Keratinocyte (primary cell): ENCODE results near the gene POLR2B. TPM values are rescaled to one million over a fixed set of nuclear protein-coding genes. Genes with fewer than 3 reads are reported as not detected.
"Not testable (repeated sequence)": the region's sequence is repeated elsewhere in the genome, so short reads cannot be mapped to it uniquely, and the experiment has no call there.

Experiments used
- DNase-seq: peaks from one replicate; pipeline ENCODE4 v3.0.0-alpha.2; 2011; ENCODE audit warnings: low read depth, missing footprints, low spot score
- FAIRE-seq: peaks from 2 replicates; lab custom pipeline; 2011; peaks lifted over from hg19 to GRCh38; lab: Jason Lieb, UNC
- H2AFZ ChIP-seq: 2 replicates; pipeline ENCODE4 v1.6.0; 2012; ENCODE audit warnings: low read length, control low read depth, inconsistent platforms; ENCODE audit not compliant: control insufficient read depth
- H3K27ac ChIP-seq: 2 replicates; pipeline ENCODE4 v1.5.1; 2011; ENCODE audit warnings: low read length; ENCODE audit not compliant: control insufficient read depth, insufficient read depth
- H3K27me3 ChIP-seq: 3 replicates; pipeline ENCODE4 v1.6.0; 2011; ENCODE audit warnings: low read length; ENCODE audit not compliant: control insufficient read depth, insufficient read depth; ENCODE audit errors: extremely low read depth
- H3K36me3 ChIP-seq, 2 experiments: 2 replicates in 1 of 2; 3 replicates in 1 of 2; pipeline ENCODE4 v1.5.1; 2011; ENCODE audit warnings: low read length in 2 of 2, mild to moderate bottlenecking in 1 of 2; ENCODE audit not compliant: control insufficient read depth in 2 of 2, insufficient read depth in 2 of 2; ENCODE audit errors: extremely low read depth in 1 of 2
- H3K4me1 ChIP-seq: 3 replicates; pipeline ENCODE4 v1.5.1; 2011; ENCODE audit warnings: low read length; ENCODE audit not compliant: control insufficient read depth, insufficient read depth; ENCODE audit errors: extremely low read depth
- H3K4me2 ChIP-seq: 3 replicates; pipeline ENCODE4 v1.6.0; 2011; ENCODE audit warnings: low read depth, low read length; ENCODE audit not compliant: control insufficient read depth, insufficient read depth; ENCODE audit errors: extremely low read depth
- H3K4me3 ChIP-seq, 3 experiments: fragments of 200-600 bp in 1 of 3; sonication (generic) in 1 of 3; 2 replicates in 2 of 3; 3 replicates in 1 of 3; pipeline ENCODE4 v1.5.1; 2011 to 2016; ENCODE audit warnings: low read length in 3 of 3, mild to moderate bottlenecking in 3 of 3, control low read depth in 2 of 3, inconsistent platforms in 1 of 3, low read depth in 1 of 3, mixed read lengths in 1 of 3, mixed run types in 1 of 3, moderate library complexity in 1 of 3; ENCODE audit not compliant: control insufficient read depth in 2 of 3, insufficient read depth in 2 of 3; ENCODE audit errors: extremely low read depth in 1 of 3
- H3K79me2 ChIP-seq: 2 replicates; pipeline ENCODE4 v1.6.0; 2012; ENCODE audit warnings: low read length; ENCODE audit not compliant: control insufficient read depth, insufficient read depth
- H3K9ac ChIP-seq: 3 replicates; pipeline ENCODE4 v1.6.0; 2011; ENCODE audit warnings: low read length; ENCODE audit not compliant: control insufficient read depth, insufficient read depth; ENCODE audit errors: extremely low read depth
- H3K9me1 ChIP-seq: 3 replicates; pipeline ENCODE4 v1.6.0; 2011; ENCODE audit warnings: low read length; ENCODE audit not compliant: control insufficient read depth, insufficient read depth; ENCODE audit errors: extremely low read depth
- H3K9me3 ChIP-seq: 2 replicates; pipeline ENCODE4 v1.5.1; 2012; ENCODE audit warnings: low read depth, low read length; ENCODE audit not compliant: control insufficient read depth
- H4K20me1 ChIP-seq: 3 replicates; pipeline ENCODE4 v1.6.0; 2011; ENCODE audit warnings: low read length; ENCODE audit not compliant: control insufficient read depth, insufficient read depth; ENCODE audit errors: extremely low read depth
- EZH2 ChIP-seq: IDR thresholded peaks from one replicate; pipeline ENCODE4 v1.6.1; 2012; ENCODE audit warnings: inconsistent platforms, mild to moderate bottlenecking, low read length, moderate library complexity
- dilution Hi-C: fragments of 300-500 bp; cut with MboI; formaldehyde crosslinking; loops from one replicate; pipeline ENCODE4 v1.7.0; 2020; ENCODE audit warnings: low sequenced_read_pairs; ENCODE audit not compliant: extremely low pct_ligation_motif_present
- polyA plus RNA-seq, 5 experiments: library from polyadenylated mRNA; depleted of rRNA in 3 of 5; stranded (reverse) in 3 of 5; stranded (forward) in 1 of 5; unstranded in 1 of 5; fragments of >200 nt; gene quantifications; 1 replicate in 1 of 5; 2 replicates in 3 of 5; 3 replicates in 1 of 5; pipeline versions ENCODE4 v1.2.1 to v1.2.3, GENCODE V29; 2011 to 2012; ENCODE audit warnings: missing spikeins in 2 of 5, low read depth in 1 of 5, low replicate concordance in 1 of 5
- TF ChIP-seq, protein P1 (sequence below), 3 experiments: IDR thresholded peaks in 1 of 3; conservative IDR thresholded peaks in 1 of 3; optimal IDR thresholded peaks in 1 of 3; 2 replicates in 2 of 3; 3 replicates in 1 of 3; pipeline versions ENCODE3 to v1.5.1; 2011; ENCODE audit warnings: low read length in 3 of 3, mild to moderate bottlenecking in 3 of 3, moderate library complexity in 2 of 3, control low read depth in 1 of 3, inconsistent platforms in 1 of 3; ENCODE audit not compliant: insufficient read depth in 2 of 3; ENCODE audit errors: extremely low read depth in 1 of 3

Gene POLR2B
- polyA plus RNA-seq, 1 donor (not counting 4 experiments of a cell fraction or from before 2014, with no cell fraction given), result 153 TPM

GRCh38 chr4:57055886-57056285, 77.2 kb downstream of the POLR2B start:
- Histone ChIP-seq H3K4me2 (no peak overlapping the region), H3K4me3 (no peak overlapping the region), H2AFZ (no peak overlapping the region), H3K9me3 (no peaks in the 10 kb centered on the region), H3K36me3 (peaks cover 2 to 10% of the 10 kb centered on the region in 2 experiments), H3K9me1 (no peaks in the 10 kb centered on the region), H3K4me1 (peaks cover 11% of the 10 kb centered on the region), H3K27ac (no peak overlapping the region), H4K20me1 (no peaks in the 10 kb centered on the region), H3K27me3 (no peaks in the 10 kb centered on the region), H3K79me2 (peaks cover 30% of the 10 kb centered on the region), H3K9ac (no peak overlapping the region)
- FAIRE-seq (no peak), DNase-seq (no peak)
- dilution Hi-C loops, result no loop called here
- no peak for TF ChIP-seq EZH2
- TF ChIP-seq, protein P1, sequence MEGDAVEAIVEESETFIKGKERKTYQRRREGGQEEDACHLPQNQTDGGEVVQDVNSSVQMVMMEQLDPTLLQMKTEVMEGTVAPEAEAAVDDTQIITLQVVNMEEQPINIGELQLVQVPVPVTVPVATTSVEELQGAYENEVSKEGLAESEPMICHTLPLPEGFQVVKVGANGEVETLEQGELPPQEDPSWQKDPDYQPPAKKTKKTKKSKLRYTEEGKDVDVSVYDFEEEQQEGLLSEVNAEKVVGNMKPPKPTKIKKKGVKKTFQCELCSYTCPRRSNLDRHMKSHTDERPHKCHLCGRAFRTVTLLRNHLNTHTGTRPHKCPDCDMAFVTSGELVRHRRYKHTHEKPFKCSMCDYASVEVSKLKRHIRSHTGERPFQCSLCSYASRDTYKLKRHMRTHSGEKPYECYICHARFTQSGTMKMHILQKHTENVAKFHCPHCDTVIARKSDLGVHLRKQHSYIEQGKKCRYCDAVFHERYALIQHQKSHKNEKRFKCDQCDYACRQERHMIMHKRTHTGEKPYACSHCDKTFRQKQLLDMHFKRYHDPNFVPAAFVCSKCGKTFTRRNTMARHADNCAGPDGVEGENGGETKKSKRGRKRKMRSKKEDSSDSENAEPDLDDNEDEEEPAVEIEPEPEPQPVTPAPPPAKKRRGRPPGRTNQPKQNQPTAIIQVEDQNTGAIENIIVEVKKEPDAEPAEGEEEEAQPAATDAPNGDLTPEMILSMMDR (optimal IDR thresholded peaks at IDR 0.05 in 1 of 3, IDR thresholded peaks at IDR 0.05 in 1 of 3, conservative IDR thresholded peaks at IDR 0.05 in 1 of 3; ENCODE audit: extremely low read depth in 1 of 3, insufficient read depth in 2 of 3, low read length in 3 of 3), result no peak

DNA sequence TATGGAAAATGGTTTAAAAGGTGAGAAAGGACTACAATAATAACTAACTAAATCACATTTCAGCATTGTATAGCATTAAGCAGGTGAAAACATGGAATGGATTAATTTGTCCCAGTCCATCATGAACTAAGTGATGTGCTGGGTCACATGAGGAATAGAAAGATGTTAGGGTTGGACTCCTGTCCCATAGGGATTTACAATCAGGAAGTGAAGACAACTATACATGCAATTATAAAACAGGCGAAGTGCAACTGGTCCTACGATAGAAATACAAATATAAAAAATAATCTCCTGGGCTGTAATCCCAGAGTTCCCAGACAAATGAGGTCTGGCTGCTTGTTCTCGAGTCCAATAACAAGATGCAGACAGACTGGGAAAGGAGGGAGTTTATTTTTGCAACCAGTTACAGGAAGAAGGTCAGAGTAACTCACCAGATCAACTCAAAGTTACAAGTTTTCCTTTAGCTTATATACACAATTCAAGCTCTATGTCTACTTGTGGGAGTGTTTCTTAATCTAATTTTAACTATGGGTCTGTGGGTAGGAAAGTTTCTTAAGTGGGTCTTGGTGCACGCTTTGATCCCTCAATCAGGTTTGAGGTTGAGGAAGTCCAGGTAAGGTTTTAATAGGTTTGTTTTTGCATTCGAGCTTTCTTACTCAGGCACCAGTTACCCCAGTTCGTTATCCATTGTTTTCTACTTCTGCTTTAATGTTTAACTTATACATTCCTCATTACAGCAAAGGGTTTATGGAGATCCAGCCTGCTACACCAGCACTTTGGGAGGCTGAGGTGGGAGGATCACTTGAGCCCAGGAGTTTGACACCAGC, 81.4 kb downstream of the POLR2B start:
- Histone ChIP-seq H3K9me3 (no peaks in the 10 kb centered on the region), H3K4me3 (no peak overlapping the region), H3K27ac (no peak overlapping the region), H3K9me1 (no peaks in the 10 kb centered on the region), H3K4me2 (no peak overlapping the region), H3K4me1 (peaks cover under 1% of the 10 kb centered on the region), H4K20me1 (no peaks in the 10 kb centered on the region), H2AFZ (no peak overlapping the region), H3K9ac (no peak overlapping the region), H3K36me3 (peaks cover 0 to 2% of the 10 kb centered on the region in 2 experiments), H3K27me3 (no peaks in the 10 kb centered on the region), H3K79me2 (peaks cover 42% of the 10 kb centered on the region)
- no peak for FAIRE-seq
- dilution Hi-C loops, result no loop called here
- DNase-seq, result no peak
- TF ChIP-seq EZH2, result no peak
- TF ChIP-seq, protein P1 (optimal IDR thresholded peaks at IDR 0.05 in 1 of 3, IDR thresholded peaks at IDR 0.05 in 1 of 3, conservative IDR thresholded peaks at IDR 0.05 in 1 of 3; ENCODE audit: extremely low read depth in 1 of 3, insufficient read depth in 2 of 3, low read length in 3 of 3), result no peak

DNA sequence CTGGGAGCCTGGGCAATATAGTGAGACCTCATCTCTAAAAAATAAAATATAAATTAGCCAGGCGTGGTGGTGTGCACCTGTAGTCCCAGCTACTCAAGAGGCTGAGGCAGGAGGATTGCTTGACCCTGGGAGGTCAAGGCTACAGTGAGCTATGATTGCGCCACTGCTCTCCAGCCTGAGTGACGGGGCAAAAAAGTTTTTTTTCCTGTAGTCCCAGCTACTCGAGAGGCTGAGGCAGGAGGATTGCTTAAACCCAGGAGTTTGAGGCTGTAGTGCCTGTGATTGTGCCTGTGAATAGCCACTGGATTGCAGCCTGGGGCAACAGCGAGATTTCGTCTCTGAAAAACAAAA, 82.0 kb downstream of the POLR2B start:
- H2AFZ ChIP-seq, H4K20me1 ChIP-seq, H3K9ac ChIP-seq, H3K36me3 ChIP-seq, H3K9me1 ChIP-seq, H3K27me3 ChIP-seq, FAIRE-seq, H3K4me3 ChIP-seq, DNase-seq, H3K4me2 ChIP-seq, H3K9me3 ChIP-seq, H3K27ac ChIP-seq, H3K4me1 ChIP-seq, dilution Hi-C loops: not testable (repeated sequence)
- H3K79me2 ChIP-seq, result peaks cover 47% of the 10 kb centered on the region
